Gastroesophageal sphincter (tissue), 4 donors: ENCODE measurements around the gene BAHCC1. TPM values are rescaled to one million over a fixed set of nuclear protein-coding genes. Genes with fewer than 3 reads are reported as not detected.

Source experiments
- ATAC-seq: fragments of 150-250 bp; one replicate; pipeline ENCODE4 v1.9.1; 2016; ENCODE audit warnings: mild to moderate bottlenecking, moderate library complexity
- H3K27ac ChIP-seq, 4 donors: fragments of 200-600 bp; sonication (generic) in 3 of 4; 1 replicate in 3 of 4; 2 replicates in 1 of 4; pipeline ENCODE4 v1.5.1; 2016 to 2019
- H3K27me3 ChIP-seq: fragments of 200-600 bp; sonication (generic); one replicate; pipeline ENCODE4 v1.5.1; 2019
- H3K36me3 ChIP-seq, 2 donors: fragments of 200-600 bp; sonication (generic); one replicate each; pipeline ENCODE4 v1.5.1; 2019; ENCODE audit warnings: control low read depth in 1 of 2
- H3K4me1 ChIP-seq, 3 donors: fragments of 200-600 bp; sonication (generic); 1 replicate in 2 of 3; 2 replicates in 1 of 3; pipeline ENCODE4 v1.5.1; 2016 to 2019; ENCODE audit warnings: control low read depth in 2 of 3
- H3K4me3 ChIP-seq, 2 donors: fragments of 200-600 bp; sonication (generic); one replicate each; pipeline ENCODE4 v1.5.1; 2019; ENCODE audit warnings: mild to moderate bottlenecking in 1 of 2, moderate library complexity in 1 of 2
- H3K9me3 ChIP-seq, 3 donors: fragments of 200-600 bp; sonication (generic); one replicate each; pipeline ENCODE4 v1.5.1; 2017 to 2019; ENCODE audit warnings: control low read depth in 2 of 3
- CTCF ChIP-seq, 4 experiments: fragments of 200-600 bp in 2 of 4; fragments of 450-650 bp in 2 of 4; sonication (generic) in 1 of 4; IDR thresholded peaks; one replicate each; pipeline ENCODE4 v1.5.1; 2017 to 2019; ENCODE audit warnings: antibody characterized with exemption in 4 of 4, mild to moderate bottlenecking in 2 of 4, moderate library complexity in 2 of 4
- EP300 ChIP-seq: sonication (generic); formaldehyde crosslinking; IDR thresholded peaks from one replicate; pipeline ENCODE4 v1.6.1; 2017; ENCODE audit warnings: antibody characterized with exemption, mild to moderate bottlenecking
- POLR2A ChIP-seq, 2 donors: fragments of 450-650 bp; IDR thresholded peaks; one replicate each; pipeline ENCODE4 v1.6.1; 2017; ENCODE audit warnings: antibody characterized with exemption in 2 of 2, mild to moderate bottlenecking in 2 of 2, moderate library complexity in 1 of 2
- POLR2AphosphoS5 ChIP-seq: sonication (generic); formaldehyde crosslinking; IDR thresholded peaks from one replicate; pipeline ENCODE4 v1.6.1; 2017; ENCODE audit warnings: antibody characterized with exemption
- WGBS, 2 donors: methylation state at CpG; one replicate each; pipeline ENCODE4 v1.1.5; 2018; ENCODE audit warnings: low coverage in 1 of 2; 5-methylcytosine and 5-hydroxymethylcytosine counted together
- total RNA-seq, 4 donors: library from RNA; depleted of rRNA; stranded (reverse); fragments of >200 nt; gene quantifications; one replicate each; pipeline ENCODE4 v1.1.0, GENCODE V29; 2016

BAHCC1 gene
- total RNA-seq, 4 donors from 2014 or later = 17.5 to 34.3 (median 19.5) TPM

- H3K27ac ChIP-seq = peak overlapping the region; percentile 66 to 92 (median 84)
- no peaks in the 10 kb centered on the region for H3K36me3 ChIP-seq
- ATAC-seq = peak; percentile 77
- TF ChIP-seq POLR2A (IDR thresholded peaks at IDR 0.05) (peak; percentile 26 to 58), EP300 (no peak), POLR2AphosphoS5 (peak; percentile 40)
- H3K4me3 ChIP-seq = peak overlapping the region in 1 of 2 donors; percentile 47
- H3K27me3 ChIP-seq = no peaks in the 10 kb centered on the region
- no peaks in the 10 kb centered on the region for H3K9me3 ChIP-seq
- WGBS, 2 donors = 15% methylated on average over 5 of the region's 22 CpGs; no CpG with 5 or more reads in 1 of the 2 donors
- H3K4me1 ChIP-seq = peaks cover 0 to 31% (median 18%) of the 10 kb centered on the region in 3 donors
These were observed 30.1 kb upstream of the BAHCC1 start for GRCh38 chr17:81365148-81365600.

- Histone ChIP-seq H3K9me3 (no peaks in the 10 kb centered on the region), H3K4me3 (peak overlapping the region in 1 of 2 donors; percentile 47), H3K27ac (peak overlapping the region; percentile 66 to 92 (median 84)), H3K4me1 (peaks cover 0 to 25% (median 18%) of the 10 kb centered on the region in 3 donors), H3K27me3 (no peaks in the 10 kb centered on the region), H3K36me3 (no peaks in the 10 kb centered on the region)
- TF ChIP-seq POLR2A (IDR thresholded peaks at IDR 0.05) (peak in 1 of 2 donors; percentile 42), POLR2AphosphoS5 (peak; percentile 90), EP300 (no peak), CTCF (IDR thresholded peaks at IDR 0.05) (no peak)
- peak; percentile 88 for ATAC-seq
- WGBS, 2 donors = 58 to 78% methylated on average over 6 to 9 of the region's 30 CpGs
These were observed 29.4 kb upstream of the BAHCC1 start for GRCh38 chr17:81365601-81366585.

- H3K27me3 ChIP-seq = no peaks in the 10 kb centered on the region
- TF ChIP-seq CTCF (IDR thresholded peaks at IDR 0.05) (no peak), POLR2AphosphoS5 (no peak), EP300 (no peak), POLR2A (IDR thresholded peaks at IDR 0.05) (no peak)
- H3K9me3 ChIP-seq = no peaks in the 10 kb centered on the region
- H3K4me1 ChIP-seq = peaks cover 0 to 25% (median 18%) of the 10 kb centered on the region in 3 donors
- H3K4me3 ChIP-seq = no peak overlapping the region
- ATAC-seq = no peak
- no peaks in the 10 kb centered on the region for H3K36me3 ChIP-seq
- WGBS, 2 donors = 92 to 100% methylated on average over 2 to 4 of the region's 11 CpGs
- H3K27ac ChIP-seq = no peak overlapping the region
These were observed 28.6 kb upstream of the BAHCC1 start for GRCh38 chr17:81366648-81367047.

GRCh38 chr17:81367171-81367570 lies 28.1 kb upstream of the BAHCC1 start:
- peaks cover 0 to 29% (median 18%) of the 10 kb centered on the region in 3 donors for H3K4me1 ChIP-seq
- no peak overlapping the region for H3K4me3 ChIP-seq
- H3K9me3 ChIP-seq = no peaks in the 10 kb centered on the region
- TF ChIP-seq EP300 = no peak
- no peak for ATAC-seq
- H3K36me3 ChIP-seq = no peaks in the 10 kb centered on the region
- WGBS, 2 donors = 60% methylated on average over 1 of the region's 12 CpGs; no CpG with 5 or more reads in 1 of the 2 donors
- no peak overlapping the region for H3K27ac ChIP-seq
- no peaks in the 10 kb centered on the region for H3K27me3 ChIP-seq

GRCh38 chr17:81368161-81369022 lies 26.9 kb upstream of the BAHCC1 start:
- Histone ChIP-seq H3K27ac (no peak overlapping the region), H3K27me3 (no peaks in the 10 kb centered on the region), H3K9me3 (no peaks in the 10 kb centered on the region), H3K4me1 (peaks cover 0 to 40% (median 27%) of the 10 kb centered on the region in 3 donors), H3K4me3 (no peak overlapping the region), H3K36me3 (no peaks in the 10 kb centered on the region)
- ATAC-seq = no peak
- no peak for TF ChIP-seq POLR2AphosphoS5
- no peak for TF ChIP-seq CTCF (IDR thresholded peaks at IDR 0.05)
- no peak for TF ChIP-seq POLR2A (IDR thresholded peaks at IDR 0.05)
- no peak for TF ChIP-seq EP300
- WGBS, 2 donors = 96 to 100% methylated on average over 3 to 4 of the region's 32 CpGs
